PC-9 (cell line): Measurements from ENCODE around the gene ATP2B2. TPM values are rescaled to one million over a fixed set of nuclear protein-coding genes. Genes with fewer than 3 reads are reported as not detected.

Source experiments
- BruUV-seq: library from RNA; stranded (reverse); fragments of 400-500 nt; replicated peaks from 2 replicates; lab custom pipeline; 2021; lab: Mats Ljungman, UMichigan
- CTCF ChIA-PET: fragments of 300-600 bp; sonication (Branson Sonifier 250); formaldehyde crosslinking; loops from one replicate; lab custom pipeline; 2022; ENCODE audit warnings: antibody characterized with exemption; lab: Charles Lee
- POLR2A ChIA-PET: fragments of 300-600 bp; sonication (Branson Sonifier 250); formaldehyde crosslinking; loops from one replicate; lab custom pipeline; 2022; ENCODE audit warnings: antibody characterized with exemption; ENCODE audit not compliant: unreplicated experiment; lab: Charles Lee
- DNase-seq, 2 experiments: peaks; one replicate each; pipeline versions ENCODE4 v3.0.0 to v3.0.0-alpha.2; 2015 to 2022; ENCODE audit warnings: mixed read lengths in 1 of 2
- H2AFZ ChIP-seq: fragments of 200-600 bp; sonication (generic); 2 replicates; pipeline ENCODE4 v1.8.1; 2017; ENCODE audit warnings: antibody characterized with exemption
- H3F3A ChIP-seq: fragments of 200-600 bp; sonication (generic); 2 replicates; pipeline ENCODE4 v1.8.1; 2017; ENCODE audit warnings: antibody characterized with exemption, mild to moderate bottlenecking, low read depth; ENCODE audit not compliant: insufficient read depth
- H3K27ac ChIP-seq: fragments of 200-600 bp; sonication (generic); 2 replicates; pipeline ENCODE4 v1.6.1; 2016; ENCODE audit warnings: mixed run types
- H3K27me3 ChIP-seq: fragments of 200-600 bp; sonication (generic); 2 replicates; pipeline ENCODE4 v1.6.1; 2016; ENCODE audit warnings: low read depth, mixed run types; ENCODE audit not compliant: insufficient read depth
- H3K36me3 ChIP-seq: fragments of 200-600 bp; sonication (generic); 2 replicates; pipeline ENCODE4 v1.6.1; 2016; ENCODE audit warnings: low read depth, mixed run types
- H3K4me1 ChIP-seq: fragments of 200-600 bp; sonication (generic); replicated peaks from 2 replicates; pipeline ENCODE4 v1.6.1; 2016; ENCODE audit warnings: mixed run types; ENCODE audit not compliant: insufficient read depth
- H3K4me2 ChIP-seq: fragments of 200-600 bp; sonication (generic); 2 replicates; pipeline ENCODE4 v1.6.1; 2017; ENCODE audit warnings: mixed run types
- H3K4me3 ChIP-seq: fragments of 200-600 bp; sonication (generic); 2 replicates; pipeline ENCODE4 v1.6.1; 2016; ENCODE audit warnings: mixed run types
- H3K79me2 ChIP-seq: fragments of 200-600 bp; sonication (generic); 2 replicates; pipeline ENCODE4 v1.6.1; 2017; ENCODE audit warnings: low read depth, mixed run types
- H3K9me2 ChIP-seq: fragments of 200-600 bp; sonication (generic); 2 replicates; pipeline ENCODE4 v1.8.1; 2017; ENCODE audit warnings: mild to moderate bottlenecking; ENCODE audit not compliant: insufficient read depth
- H3K9me3 ChIP-seq: fragments of 200-600 bp; sonication (generic); 2 replicates; pipeline ENCODE4 v1.8.1; 2016; ENCODE audit warnings: low read depth; ENCODE audit not compliant: insufficient read depth
- H4K20me1 ChIP-seq: fragments of 200-600 bp; sonication (generic); 2 replicates; pipeline ENCODE4 v1.8.1; 2017; ENCODE audit not compliant: insufficient read depth
- CTCF ChIP-seq: fragments of 200-600 bp; sonication (generic); conservative IDR thresholded peaks from 2 replicates; pipeline ENCODE4 v1.6.1; 2017; ENCODE audit warnings: mixed run types, antibody characterized with exemption, mild to moderate bottlenecking, moderate library complexity
- EZH2 ChIP-seq: fragments of 200-600 bp; sonication (generic); IDR thresholded peaks from 2 replicates; pipeline ENCODE4 v1.8.0; 2017; ENCODE audit warnings: antibody characterized with exemption, low read depth
- intact Hi-C: fragments of 100-400 bp; cut with micrococcal nuclease; formaldehyde crosslinking; loops from one replicate; pipeline ENCODE4 v1.10.0; 2022; ENCODE audit not compliant: unreplicated experiment
- total RNA-seq: library from RNA; stranded (reverse); gene quantifications from 2 replicates; pipeline ENCODE4 v1.2.3, GENCODE V29; 2021

The ATP2B2 gene
- total RNA-seq, 1 experiment from 2014 or later, result not detected

- no peaks in the 10 kb centered on the region for H3K4me1 ChIP-seq
- H3F3A ChIP-seq, result peaks cover 3% of the 10 kb centered on the region
- no peaks in the 10 kb centered on the region for H3K9me3 ChIP-seq
- H3K4me2 ChIP-seq, result no peak overlapping the region
- CTCF ChIA-PET, result no interaction called here
- H3K79me2 ChIP-seq, result 0 out of 2 replicates have a peak, but pooled peaks cover 4% of the 10 kb centered on the region
- H3K9me2 ChIP-seq, result no peaks in the 10 kb centered on the region
- POLR2A ChIA-PET, result no interaction called here
- no TSS peak for BruUV-seq
- H3K27me3 ChIP-seq, result no peaks in the 10 kb centered on the region
- no peak overlapping the region for H3K27ac ChIP-seq
- intact Hi-C loops, result no loop called here
- TF ChIP-seq CTCF (no peak), EZH2 (no peak)
- no peak overlapping the region for H3K4me3 ChIP-seq
- no peaks in the 10 kb centered on the region; the same call in 1 of the 2 replicates for H4K20me1 ChIP-seq
- no peak for DNase-seq
- peaks cover 40% of the 10 kb centered on the region for H3K36me3 ChIP-seq
- H2AFZ ChIP-seq, result no peak overlapping the region
Observed at GRCh38 chr3:10312861-10313260, 192.5 kb downstream of the ATP2B2 start.

GRCh38 chr3:10312391-10312790 is 193.0 kb downstream of the ATP2B2 start:
- H3K9me3 ChIP-seq, result no peaks in the 10 kb centered on the region
- TF ChIP-seq CTCF, result no peak
- no peak for TF ChIP-seq EZH2
- peaks cover 37% of the 10 kb centered on the region; the same call in 1 of the 2 replicates for H3K36me3 ChIP-seq
- no peak overlapping the region for H3K4me2 ChIP-seq
- POLR2A ChIA-PET, result no interaction called here
- H3K79me2 ChIP-seq, result no peaks in the 10 kb centered on the region
- no peak overlapping the region for H3K4me3 ChIP-seq
- no TSS peak for BruUV-seq
- no peaks in the 10 kb centered on the region; the same call in 1 of the 2 replicates for H4K20me1 ChIP-seq
- no peaks in the 10 kb centered on the region for H3K27me3 ChIP-seq
- intact Hi-C loops, result no loop called here
- H2AFZ ChIP-seq, result no peak overlapping the region
- no peak for DNase-seq
- no peak overlapping the region for H3K27ac ChIP-seq
- H3K4me1 ChIP-seq, result no peaks in the 10 kb centered on the region
- H3F3A ChIP-seq, result peaks cover 3% of the 10 kb centered on the region
- no peaks in the 10 kb centered on the region for H3K9me2 ChIP-seq
- CTCF ChIA-PET, result no interaction called here

- Histone ChIP-seq H4K20me1 (no peaks in the 10 kb centered on the region; the same call in 1 of the 2 replicates), H3K4me2 (no peak overlapping the region)
- BruUV-seq, result no TSS peak
Observed at GRCh38 chr3:10311710-10312109, 193.7 kb downstream of the ATP2B2 start.

More at GRCh38 chr3:10311710-10312109, 193.7 kb downstream of the ATP2B2 start:
- Histone ChIP-seq H3K27ac (no peak overlapping the region), H3K4me1 (no peaks in the 10 kb centered on the region), H3K9me2 (no peaks in the 10 kb centered on the region), H3K9me3 (no peaks in the 10 kb centered on the region), H3K36me3 (peaks cover 37% of the 10 kb centered on the region; the same call in 1 of the 2 replicates), H3K27me3 (no peaks in the 10 kb centered on the region), H2AFZ (no peak overlapping the region), H3K79me2 (no peaks in the 10 kb centered on the region), H3F3A (peaks cover 3% of the 10 kb centered on the region), H3K4me3 (no peak overlapping the region)
- TF ChIP-seq EZH2, result no peak
- no peak for TF ChIP-seq CTCF
- ChIA-PET POLR2A (no interaction called here), CTCF (interaction anchor here (0.6 kb wide), 1 partner anchor 15 kb away, joined by 3 read pairs; no protein-coding TSS in a partner anchor)
- intact Hi-C loops, result no loop called here
- no peak for DNase-seq
